Measurements from ENCODE around the gene SLC38A10. TPM values are rescaled to one million over a fixed set of nuclear protein-coding genes. Genes with fewer than 3 reads are reported as not detected.

Gene SLC38A10
- total RNA-seq, 1 experiment from 2014 or later: 121 TPM

DNA sequence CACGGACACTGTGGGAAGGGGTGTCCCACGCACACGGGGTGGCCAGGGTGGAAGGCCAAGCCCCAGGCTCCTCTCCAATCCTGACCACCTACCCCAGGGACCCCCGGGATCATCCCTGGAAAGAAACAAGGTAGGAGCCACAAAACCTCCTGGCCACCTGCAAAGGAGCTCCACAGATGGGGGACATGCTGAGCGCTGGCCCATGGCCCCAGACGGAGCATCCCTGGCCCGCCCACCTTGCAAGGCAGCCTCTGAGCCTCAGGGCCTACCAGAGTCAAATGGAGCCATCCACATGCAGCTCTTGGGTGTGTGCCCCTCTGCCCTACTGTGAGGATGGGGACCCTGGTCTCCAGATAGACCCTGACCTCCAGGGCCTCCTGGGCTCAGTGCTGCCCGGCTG is 16.3 kb downstream of the SLC38A10 start:
- DNase-seq: no peak
- Histone ChIP-seq H3K27me3 (no peaks in the 10 kb centered on the region), H3K36me3 (peaks cover 42% of the 10 kb centered on the region), H3K4me3 (no peak overlapping the region), H3K9me3 (no peaks in the 10 kb centered on the region)

DNA sequence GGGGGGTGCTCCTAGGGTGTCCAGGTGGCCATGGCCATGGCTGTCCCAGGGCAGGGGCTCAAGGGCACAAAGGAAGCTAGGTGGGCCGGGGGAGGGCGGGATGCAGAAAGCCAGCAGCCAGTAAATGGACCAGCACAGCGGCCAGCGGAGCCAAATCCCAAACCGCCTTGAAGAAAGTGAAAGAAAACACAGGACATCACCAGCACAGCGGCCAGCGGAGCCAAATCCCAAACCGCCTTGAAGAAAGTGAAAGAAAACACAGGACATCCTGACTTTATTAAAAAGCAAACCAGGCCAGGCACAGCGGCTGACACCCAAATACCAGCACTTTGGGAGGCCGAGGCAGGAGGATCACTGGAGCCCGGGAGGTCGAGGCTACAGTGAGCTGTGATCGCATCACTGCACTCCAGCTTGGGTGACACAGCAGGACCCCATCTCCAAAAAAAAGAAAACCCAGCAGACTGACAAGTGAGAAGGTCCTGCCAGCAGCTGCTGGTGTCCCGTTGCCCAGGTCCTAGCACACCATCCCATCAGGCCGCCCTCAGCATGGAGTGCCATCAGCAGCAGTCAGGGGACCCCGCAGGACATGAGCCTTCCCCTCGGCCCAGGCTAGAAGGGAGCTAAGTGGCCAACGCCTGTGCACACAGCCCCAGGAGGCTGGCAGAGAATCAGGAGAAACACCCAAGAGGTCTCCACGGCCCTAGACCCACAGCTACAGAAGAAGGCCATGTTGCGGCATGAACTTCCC is 17.0 kb downstream of the SLC38A10 start:
- Histone ChIP-seq H3K9me3 (no peaks in the 10 kb centered on the region), H3K4me3 (no peak overlapping the region), H3K27me3 (no peaks in the 10 kb centered on the region), H3K36me3 (peaks cover 46% of the 10 kb centered on the region)
- no peak for DNase-seq

DNA sequence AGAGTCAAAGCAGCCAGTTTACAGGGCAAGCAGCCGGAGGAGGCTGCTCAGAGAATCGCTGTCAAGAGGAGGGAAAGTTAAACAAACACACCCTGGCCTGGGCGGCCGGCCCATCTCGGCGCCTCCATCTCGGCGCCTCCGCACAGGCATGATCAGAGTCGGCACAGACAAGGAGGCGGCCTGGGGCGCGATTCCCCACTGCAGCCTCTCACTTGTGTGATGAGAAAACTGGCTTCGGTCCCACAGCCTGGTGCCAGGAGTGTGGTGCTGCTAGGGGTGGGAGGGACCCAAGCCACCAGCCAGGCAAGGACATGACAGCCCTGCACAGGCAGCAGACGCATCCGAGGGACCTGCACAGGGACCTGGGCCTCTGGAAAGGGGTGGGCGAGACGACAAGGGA is 17.7 kb downstream of the SLC38A10 start:
- Histone ChIP-seq H3K4me3 (no peak overlapping the region), H3K27me3 (no peaks in the 10 kb centered on the region), H3K9me3 (no peaks in the 10 kb centered on the region), H3K36me3 (peaks cover 47% of the 10 kb centered on the region)
- no peak for DNase-seq

DNA sequence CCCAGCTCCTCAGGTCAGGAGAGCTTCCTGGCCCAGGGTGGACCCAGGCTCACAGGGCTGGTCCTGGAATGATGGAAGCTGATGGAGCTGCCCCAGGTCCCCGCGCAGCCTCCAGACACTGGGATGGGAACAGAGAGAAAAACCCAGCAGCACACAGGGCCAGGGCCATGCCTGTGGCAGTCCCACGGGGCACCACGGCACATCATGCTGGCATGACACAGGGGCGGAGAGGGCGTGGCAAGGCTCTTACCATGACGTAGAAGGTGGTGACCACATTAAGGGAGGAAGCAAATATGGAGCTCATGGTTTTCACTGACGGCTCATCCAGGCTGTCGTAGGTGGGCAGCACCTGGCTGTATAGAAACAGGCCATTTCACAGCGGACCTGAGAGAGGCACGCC is 18.3 kb downstream of the SLC38A10 start:
- no peak for DNase-seq
- Histone ChIP-seq H3K4me3 (no peak overlapping the region), H3K36me3 (peaks cover 47% of the 10 kb centered on the region), H3K9me3 (no peaks in the 10 kb centered on the region), H3K27me3 (no peaks in the 10 kb centered on the region)

DNA sequence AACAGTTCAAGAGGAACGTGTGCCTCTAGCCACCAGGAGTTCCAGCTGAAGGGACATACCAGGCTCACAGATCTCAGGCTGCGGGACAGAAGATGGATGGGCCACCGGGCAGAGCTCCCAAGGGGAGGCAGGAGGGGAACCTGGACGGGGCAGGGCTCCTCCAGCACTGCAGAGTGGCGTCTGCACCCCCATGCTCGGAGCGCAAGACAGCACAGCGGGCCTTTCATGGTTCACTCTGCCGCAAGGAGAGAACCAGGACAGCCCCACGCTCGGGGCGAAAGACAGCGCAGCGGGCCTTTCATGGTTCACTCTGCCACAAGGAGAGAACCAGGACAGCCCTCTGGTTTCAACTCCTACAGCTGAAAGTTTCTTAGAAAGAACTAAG is 20.6 kb downstream of the SLC38A10 start:
- Histone ChIP-seq H3K9me3 (no peaks in the 10 kb centered on the region), H3K36me3 (peaks cover 59% of the 10 kb centered on the region), H3K27me3 (no peaks in the 10 kb centered on the region), H3K4me3 (no peak overlapping the region)
- DNase-seq: no peak

DNA sequence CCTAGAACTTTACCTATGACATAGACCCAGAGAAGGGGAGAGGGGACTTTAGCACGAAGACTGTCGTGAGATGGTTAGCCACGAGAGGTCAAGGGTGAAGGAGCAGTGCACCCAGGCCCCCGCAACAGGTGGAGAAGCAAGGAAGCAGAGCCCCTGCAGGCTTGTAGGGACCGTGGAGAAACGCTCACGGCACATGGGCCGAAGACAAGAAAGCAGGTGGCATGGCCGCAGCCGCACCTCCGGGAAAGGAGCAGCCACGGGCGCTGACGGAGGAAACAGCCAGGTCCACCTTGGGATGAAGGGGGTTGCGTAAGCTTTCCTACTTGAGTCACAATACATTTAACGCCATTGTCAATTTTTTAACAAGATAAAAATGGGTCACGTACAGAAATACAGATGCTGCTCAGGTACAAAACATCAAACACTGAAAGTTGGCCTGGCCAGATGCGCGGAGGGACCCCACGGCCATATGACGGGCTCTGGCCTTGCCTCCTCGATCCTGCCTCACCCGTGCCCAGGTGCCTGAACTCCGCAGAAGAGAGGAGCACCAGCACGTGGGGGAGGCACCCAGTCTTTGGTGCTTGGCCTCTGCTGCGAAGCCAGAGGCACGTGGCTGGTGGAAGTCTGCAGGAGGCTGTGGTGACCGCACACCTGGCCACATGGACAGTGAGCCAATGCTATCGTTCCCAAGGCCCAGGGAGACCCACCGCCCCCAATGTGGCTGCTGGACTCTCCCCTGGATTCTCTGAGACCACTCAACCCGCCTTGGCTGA is 21.2 kb downstream of the SLC38A10 start:
- H3K36me3 ChIP-seq: peaks cover 59% of the 10 kb centered on the region
- H3K9me3 ChIP-seq: no peaks in the 10 kb centered on the region
- no peak for DNase-seq
- H3K27me3 ChIP-seq: no peaks in the 10 kb centered on the region
- no peak overlapping the region for H3K4me3 ChIP-seq

DNA sequence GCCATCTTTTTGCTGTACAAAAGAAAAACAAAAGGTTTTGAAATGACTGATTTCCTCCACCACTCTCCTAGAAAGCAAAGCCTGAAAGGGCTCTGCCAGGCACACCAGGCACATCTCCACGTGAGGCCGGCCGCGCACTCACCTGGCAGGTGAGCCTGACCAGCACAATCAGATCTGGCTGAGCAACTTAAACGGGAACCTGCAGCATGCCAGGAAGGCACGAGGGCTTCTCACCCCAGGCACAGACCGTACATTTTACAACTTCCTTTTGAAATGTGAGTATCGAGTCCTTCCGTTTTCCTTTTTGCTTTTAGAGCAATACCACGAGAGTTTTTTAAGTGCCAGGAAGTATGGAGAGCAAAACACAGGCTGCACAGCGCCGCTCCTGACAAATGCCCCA is 22.5 kb downstream of the SLC38A10 start:
- H3K27me3 ChIP-seq: no peaks in the 10 kb centered on the region
- no peak for DNase-seq
- peaks cover 67% of the 10 kb centered on the region for H3K36me3 ChIP-seq
- H3K9me3 ChIP-seq: no peaks in the 10 kb centered on the region
- H3K4me3 ChIP-seq: no peak overlapping the region

DNA sequence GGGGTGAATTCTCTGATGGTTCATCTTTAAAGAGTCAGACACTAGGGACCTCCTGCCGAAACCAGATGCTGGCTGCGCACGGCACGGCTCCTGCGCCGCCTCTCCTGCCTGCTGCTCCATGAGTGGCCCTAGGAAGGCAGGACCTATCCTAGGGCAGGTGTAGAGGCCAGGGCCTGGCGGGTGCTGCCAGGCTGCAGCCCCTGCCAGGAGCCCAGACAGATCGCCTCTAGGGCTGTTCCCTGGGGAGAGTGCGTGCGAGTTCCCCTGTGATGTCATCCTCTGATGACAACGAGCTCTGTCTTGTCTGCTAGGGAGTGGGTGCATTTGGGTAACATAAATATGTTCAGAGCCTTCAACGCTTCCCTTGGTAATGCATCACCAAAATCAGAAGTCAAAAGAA is 23.9 kb downstream of the SLC38A10 start:
- no peak overlapping the region for H3K4me3 ChIP-seq
- DNase-seq: no peak
- peaks cover 72% of the 10 kb centered on the region for H3K36me3 ChIP-seq
- H3K9me3 ChIP-seq: no peaks in the 10 kb centered on the region
- no peaks in the 10 kb centered on the region for H3K27me3 ChIP-seq

DNA sequence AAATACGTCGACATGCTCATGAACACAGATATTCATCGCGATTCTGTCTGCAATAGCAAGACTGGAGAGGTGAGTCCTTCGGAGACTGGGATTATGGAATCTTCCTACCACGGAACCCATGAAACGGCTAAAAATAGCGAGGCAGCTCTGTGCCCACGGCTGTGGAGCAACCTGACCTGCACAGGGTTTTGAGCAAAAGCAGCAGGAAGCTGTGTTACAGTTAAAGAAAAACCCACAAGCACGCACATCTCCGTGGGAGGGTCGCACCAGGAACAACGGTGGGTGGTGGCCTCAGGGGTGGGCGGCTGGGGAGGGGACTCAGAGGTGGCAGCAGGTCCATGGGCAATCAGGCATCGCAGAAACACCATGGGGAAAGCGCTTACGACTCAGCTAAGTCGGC is 24.8 kb downstream of the SLC38A10 start:
- H3K4me3 ChIP-seq: no peak overlapping the region
- no peaks in the 10 kb centered on the region for H3K27me3 ChIP-seq
- peaks cover 75% of the 10 kb centered on the region for H3K36me3 ChIP-seq
- no peaks in the 10 kb centered on the region for H3K9me3 ChIP-seq
- no peak for DNase-seq

DNA sequence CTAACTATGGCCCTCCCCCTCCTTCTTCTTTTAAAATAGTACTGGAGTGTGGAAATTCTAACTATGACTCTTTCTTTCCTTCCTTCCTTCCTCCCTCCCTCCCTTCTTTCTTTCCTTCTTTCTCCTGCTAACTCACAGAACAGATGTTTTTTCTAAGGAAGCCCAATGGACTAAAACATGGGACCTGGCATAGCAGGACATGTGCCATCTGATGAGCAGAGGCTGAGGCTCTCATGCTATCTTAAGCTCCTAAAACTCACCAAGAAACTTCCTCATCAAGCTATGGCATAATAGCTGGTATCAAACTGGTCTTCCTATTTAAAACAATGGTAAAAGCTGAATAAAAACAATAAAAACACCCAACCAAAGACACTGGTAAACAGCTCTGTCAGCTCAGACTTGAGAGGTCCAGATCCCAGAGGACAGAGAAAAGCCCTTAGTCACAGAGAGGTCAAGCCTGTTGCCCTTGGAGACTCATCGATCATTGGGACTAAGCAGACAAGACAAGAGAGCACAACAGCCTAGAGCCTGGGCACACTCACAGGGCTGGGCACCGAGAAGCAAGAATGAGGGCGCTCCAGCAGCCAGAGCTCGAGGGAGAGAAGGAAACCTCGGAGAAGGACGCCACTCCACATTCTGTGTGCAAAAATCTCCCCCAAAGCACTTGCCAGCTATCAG is 27.6 kb downstream of the SLC38A10 start:
- Histone ChIP-seq H3K4me3 (no peak overlapping the region), H3K27me3 (no peaks in the 10 kb centered on the region), H3K36me3 (peaks cover 64% of the 10 kb centered on the region), H3K9me3 (no peaks in the 10 kb centered on the region)
- no peak for DNase-seq

DNA sequence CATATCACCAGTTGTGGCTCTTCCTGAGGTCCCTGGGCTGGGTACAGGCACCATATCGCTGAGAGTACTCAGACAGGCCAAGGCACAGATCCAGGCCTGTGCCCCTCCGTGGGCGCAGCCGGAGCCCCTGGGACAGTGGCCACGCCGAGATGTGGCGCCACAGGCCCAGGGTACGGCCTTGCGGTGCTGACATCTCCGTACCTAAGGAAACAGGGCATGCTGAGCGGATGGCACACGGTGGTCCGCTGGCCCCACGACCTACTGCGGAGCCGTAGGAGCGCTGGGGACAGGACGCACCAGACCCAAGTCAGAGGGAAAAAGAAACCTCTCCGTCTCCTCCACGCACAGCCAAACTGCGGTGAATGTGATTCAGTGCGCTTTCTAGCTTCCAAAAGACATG is 29.5 kb downstream of the SLC38A10 start:
- H3K4me3 ChIP-seq: no peak overlapping the region
- no peak for DNase-seq
- peaks cover 57% of the 10 kb centered on the region for H3K36me3 ChIP-seq
- H3K27me3 ChIP-seq: no peaks in the 10 kb centered on the region
- no peaks in the 10 kb centered on the region for H3K9me3 ChIP-seq

DNA sequence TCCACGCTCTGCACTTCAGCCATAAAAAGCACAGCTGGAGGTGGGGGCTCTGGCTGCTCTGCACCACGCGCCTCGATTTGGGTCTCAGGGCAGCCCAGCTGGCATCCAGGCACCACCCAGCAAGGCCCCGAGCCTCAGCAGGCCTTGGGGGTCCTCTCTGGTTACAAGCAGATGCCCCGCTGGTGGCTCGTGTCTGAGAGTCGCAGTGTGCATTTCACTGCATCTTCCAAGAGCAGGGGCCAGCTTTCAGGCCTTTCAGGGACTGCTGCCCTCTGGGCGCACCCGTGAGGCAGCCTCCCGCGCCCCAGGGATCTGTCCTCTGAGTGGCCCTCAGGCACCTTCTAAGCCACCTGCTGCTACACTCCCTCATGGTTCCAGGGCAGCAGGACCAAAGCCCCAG is 30.5 kb downstream of the SLC38A10 start:
- Histone ChIP-seq H3K27me3 (no peaks in the 10 kb centered on the region), H3K9me3 (no peaks in the 10 kb centered on the region), H3K4me3 (no peak overlapping the region), H3K36me3 (peaks cover 58% of the 10 kb centered on the region)
- no peak for DNase-seq

DNA sequence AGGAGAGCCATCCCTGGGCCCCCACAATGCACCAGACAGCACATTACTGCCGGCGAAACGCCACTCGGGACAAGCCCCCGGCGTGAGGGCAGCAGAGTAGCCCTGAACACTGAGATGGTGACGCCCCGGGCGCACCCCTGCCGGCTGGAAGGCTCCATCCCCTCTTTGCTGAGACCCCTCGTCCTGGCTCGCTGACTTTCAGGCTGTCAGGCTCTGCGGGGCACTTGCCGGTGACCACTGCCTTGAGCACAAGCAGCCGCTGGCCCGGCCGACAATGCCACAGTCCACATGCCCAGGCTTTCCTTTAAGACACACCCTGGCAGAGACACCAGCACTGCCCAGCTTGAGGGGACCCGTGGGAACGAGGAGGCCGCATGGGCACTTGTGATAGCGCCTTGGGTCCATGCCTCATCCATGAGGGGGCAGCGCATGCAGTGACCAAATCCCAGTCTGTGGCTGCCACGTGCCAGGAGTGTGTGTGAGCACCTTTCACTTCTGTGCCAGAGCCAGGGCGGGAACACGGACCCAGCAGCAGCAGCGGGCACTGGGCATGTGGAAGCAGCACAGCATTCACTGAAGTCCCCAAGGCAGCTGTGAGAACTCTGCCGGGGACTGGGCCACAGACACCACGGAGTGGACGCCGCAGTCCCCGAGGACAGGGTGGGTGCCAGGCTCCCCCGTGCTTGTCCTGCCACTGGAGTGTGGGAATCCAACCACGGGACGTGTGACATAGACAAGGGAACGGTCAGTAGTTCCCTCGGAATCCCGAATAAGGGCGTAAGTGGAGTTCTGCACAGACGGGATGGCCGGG is 31.5 kb downstream of the SLC38A10 start:
- DNase-seq: no peak
- H3K9me3 ChIP-seq: no peaks in the 10 kb centered on the region
- no peaks in the 10 kb centered on the region for H3K27me3 ChIP-seq
- H3K36me3 ChIP-seq: peaks cover 58% of the 10 kb centered on the region
- H3K4me3 ChIP-seq: no peak overlapping the region

DNA sequence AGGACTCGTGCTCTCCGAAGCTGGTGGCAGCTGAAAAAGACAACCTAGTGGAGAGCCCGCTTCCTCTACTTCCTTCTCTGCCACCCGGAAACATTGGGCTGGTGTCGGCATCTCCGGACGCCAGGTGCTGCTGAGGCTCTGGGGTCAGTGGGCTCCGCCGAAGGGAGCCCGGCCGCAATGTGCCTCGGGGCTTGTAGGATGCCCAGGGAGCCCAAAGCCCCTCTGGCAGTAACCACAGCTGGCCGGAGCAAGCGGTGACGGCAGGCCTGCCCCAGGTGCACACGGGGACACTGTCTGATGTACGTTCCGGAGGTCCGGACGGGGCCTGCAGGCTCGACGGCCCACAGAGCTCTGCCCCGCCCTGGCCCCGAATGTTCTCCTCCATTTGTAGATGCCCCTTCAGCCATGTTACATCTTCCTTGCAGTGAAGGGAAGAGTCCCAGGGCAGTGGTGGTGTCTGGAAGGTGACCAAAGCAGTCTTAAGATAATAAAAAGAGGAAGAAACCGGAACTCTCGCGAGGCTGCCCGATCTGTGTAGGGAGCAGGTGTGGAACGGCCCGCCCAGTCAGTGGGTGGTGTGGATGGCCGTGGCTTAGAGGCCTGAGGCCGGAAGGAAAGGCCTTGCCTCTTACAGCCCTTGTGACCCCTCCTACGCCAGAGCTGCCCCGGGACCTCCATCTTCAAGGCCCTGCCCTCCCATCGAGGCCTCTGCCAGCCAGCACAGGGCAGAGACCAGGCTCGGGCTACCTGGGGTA is 33.3 kb downstream of the SLC38A10 start:
- Histone ChIP-seq H3K4me3 (no peak overlapping the region), H3K27me3 (no peaks in the 10 kb centered on the region), H3K36me3 (peaks cover 57% of the 10 kb centered on the region), H3K9me3 (no peaks in the 10 kb centered on the region)
- no peak for DNase-seq

DNA sequence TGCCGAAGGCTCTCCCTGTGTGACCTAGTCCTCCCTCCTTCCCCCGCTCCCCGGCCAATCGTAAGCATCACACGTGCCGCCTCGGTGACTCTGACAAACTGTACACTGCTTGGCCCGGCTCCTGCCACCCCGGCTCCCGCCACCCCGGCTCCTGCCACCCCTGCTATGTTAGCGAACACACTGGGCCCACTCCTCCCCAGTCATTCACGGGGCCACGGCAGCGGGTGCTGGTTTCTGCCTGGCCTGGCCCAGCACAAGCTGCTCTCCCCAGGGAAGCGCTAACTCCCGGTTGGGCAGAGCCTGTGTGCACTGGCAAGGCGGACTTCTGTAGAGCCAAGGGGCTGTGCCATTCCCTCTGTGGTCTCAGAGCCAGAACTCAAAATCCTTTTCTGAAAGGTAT is 34.0 kb downstream of the SLC38A10 start:
- H3K36me3 ChIP-seq: peaks cover 60% of the 10 kb centered on the region
- no peak for DNase-seq
- no peaks in the 10 kb centered on the region for H3K27me3 ChIP-seq
- no peaks in the 10 kb centered on the region for H3K9me3 ChIP-seq
- H3K4me3 ChIP-seq: no peak overlapping the region

DNA sequence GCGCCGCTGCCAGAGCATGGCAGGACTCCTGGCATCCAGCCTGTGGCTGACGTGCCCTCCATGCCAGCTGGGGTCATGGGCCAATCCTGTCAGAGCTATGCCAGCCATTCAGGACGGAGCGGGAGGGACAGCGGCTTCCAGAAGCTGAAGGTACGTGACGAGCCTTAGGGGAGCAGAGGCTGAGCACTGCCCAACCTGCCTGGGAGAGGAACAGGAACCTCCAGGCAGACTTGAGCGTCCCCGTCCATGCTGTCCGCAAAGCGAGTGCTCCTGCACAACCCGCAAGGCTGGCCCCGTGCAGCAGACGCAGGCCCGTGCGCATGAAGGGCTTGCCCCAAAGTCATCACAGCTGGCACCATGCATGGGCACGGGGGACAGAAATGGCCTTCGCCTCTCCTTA is 34.5 kb downstream of the SLC38A10 start:
- no peak overlapping the region for H3K4me3 ChIP-seq
- DNase-seq: no peak
- H3K27me3 ChIP-seq: no peaks in the 10 kb centered on the region
- no peaks in the 10 kb centered on the region for H3K9me3 ChIP-seq
- peaks cover 59% of the 10 kb centered on the region for H3K36me3 ChIP-seq
